Smooth muscle cell (in vitro differentiated cells): ENCODE data around the gene C4A. TPM values are rescaled to one million over a fixed set of nuclear protein-coding genes. Genes with fewer than 3 reads are reported as not detected.

ENCODE experiments used
- DNase-seq: peaks from one replicate; lab custom pipeline; 2025; ENCODE audit not compliant: unreplicated experiment; lab: John Stamatoyannopoulos, UW
- H2AFZ ChIP-seq: fragments of 200-600 bp; sonication (generic); 2 replicates; pipeline ENCODE4 v1.6.0; 2016; ENCODE audit warnings: antibody characterized with exemption, low read depth, mild to moderate bottlenecking
- H3F3A ChIP-seq: fragments of 200-600 bp; sonication (generic); 2 replicates; pipeline ENCODE4 v1.6.0; 2017; ENCODE audit warnings: antibody characterized with exemption, low read depth
- H3K27ac ChIP-seq: fragments of 200-600 bp; sonication (generic); 2 replicates; pipeline ENCODE4 v1.5.1; 2016; ENCODE audit warnings: low read depth, mild to moderate bottlenecking
- H3K27me3 ChIP-seq: fragments of 200-600 bp; sonication (generic); 2 replicates; pipeline ENCODE4 v1.6.1; 2016; ENCODE audit warnings: low read depth, mild to moderate bottlenecking
- H3K36me3 ChIP-seq: fragments of 200-600 bp; sonication (generic); 2 replicates; pipeline ENCODE4 v1.5.1; 2016; ENCODE audit warnings: low read depth
- H3K4me1 ChIP-seq: fragments of 200-600 bp; sonication (generic); 2 replicates; pipeline ENCODE4 v1.5.1; 2016; ENCODE audit warnings: low read depth
- H3K4me2 ChIP-seq: fragments of 200-600 bp; sonication (generic); 2 replicates; pipeline ENCODE4 v1.6.0; 2016; ENCODE audit warnings: mild to moderate bottlenecking
- H3K4me3 ChIP-seq: fragments of 200-600 bp; sonication (generic); 2 replicates; pipeline ENCODE4 v1.5.1; 2016; ENCODE audit warnings: mild to moderate bottlenecking
- H3K79me2 ChIP-seq: fragments of 200-600 bp; sonication (generic); 2 replicates; pipeline ENCODE4 v1.6.0; 2016; ENCODE audit warnings: low read depth, mild to moderate bottlenecking
- H3K9ac ChIP-seq: fragments of 200-600 bp; sonication (generic); 2 replicates; pipeline ENCODE4 v1.6.0; 2016; ENCODE audit warnings: low read depth
- H3K9me3 ChIP-seq: fragments of 200-600 bp; sonication (generic); replicated peaks from 2 replicates; pipeline ENCODE4 v1.5.1; 2016; ENCODE audit warnings: low read depth
- H4K20me1 ChIP-seq: fragments of 200-600 bp; sonication (generic); 2 replicates; pipeline ENCODE4 v1.6.0; 2016; ENCODE audit warnings: low read depth
- WGBS: methylation state at CpG from one replicate; pipeline ENCODE4 v1.1.7; 2016; ENCODE audit warnings: low lambda C conversion rate; 5-methylcytosine and 5-hydroxymethylcytosine counted together
- polyA plus RNA-seq: library from polyadenylated mRNA; unstranded; fragments of >200 nt; fragmentation: Nextera tagmentation; extraction: Ambion mirVana; gene quantifications from 2 replicates; pipeline ENCODE4 v1.2.1, GENCODE V29; 2016
- total RNA-seq: library from RNA; depleted of rRNA; stranded (reverse); fragments of >200 nt; gene quantifications from 2 replicates; pipeline ENCODE4 v1.2.3, GENCODE V29; 2014
- TF ChIP-seq, protein P1 (sequence below): fragments of 200-600 bp; sonication (generic); IDR thresholded peaks from 2 replicates; pipeline ENCODE4 v1.5.1; 2017; ENCODE audit warnings: borderline replicate concordance, mild to moderate bottlenecking, antibody characterized with exemption; ENCODE audit not compliant: insufficient read depth, poor library complexity, severe bottlenecking

Gene C4A
- total and polyA plus RNA-seq, 2 experiments from 2014 or later, result 1.7 to 4.6 TPM

GRCh38 chr6:31958741-31959739 is 22.8 kb upstream of the C4A start, which contains the start of the genes NELFE and SKIC2:
TSS of gene NELFE (minus strand) at chr6:31958971. CDS start at chr6:31958446, 525 bp downstream.
TSS of gene SKIC2 (plus strand) at chr6:31959175. CDS start at chr6:31959193, 18 bp downstream.
- H3K9ac ChIP-seq, result peak within 1 kb of the TSS; percentile 97
- no peaks in the 10 kb centered on the region for H3K9me3 ChIP-seq
- peak within 1 kb of the TSS; percentile 86 for H3K27ac ChIP-seq
- peaks cover 8% of the 10 kb centered on the region for H3K4me1 ChIP-seq
- TF ChIP-seq, protein P1, sequence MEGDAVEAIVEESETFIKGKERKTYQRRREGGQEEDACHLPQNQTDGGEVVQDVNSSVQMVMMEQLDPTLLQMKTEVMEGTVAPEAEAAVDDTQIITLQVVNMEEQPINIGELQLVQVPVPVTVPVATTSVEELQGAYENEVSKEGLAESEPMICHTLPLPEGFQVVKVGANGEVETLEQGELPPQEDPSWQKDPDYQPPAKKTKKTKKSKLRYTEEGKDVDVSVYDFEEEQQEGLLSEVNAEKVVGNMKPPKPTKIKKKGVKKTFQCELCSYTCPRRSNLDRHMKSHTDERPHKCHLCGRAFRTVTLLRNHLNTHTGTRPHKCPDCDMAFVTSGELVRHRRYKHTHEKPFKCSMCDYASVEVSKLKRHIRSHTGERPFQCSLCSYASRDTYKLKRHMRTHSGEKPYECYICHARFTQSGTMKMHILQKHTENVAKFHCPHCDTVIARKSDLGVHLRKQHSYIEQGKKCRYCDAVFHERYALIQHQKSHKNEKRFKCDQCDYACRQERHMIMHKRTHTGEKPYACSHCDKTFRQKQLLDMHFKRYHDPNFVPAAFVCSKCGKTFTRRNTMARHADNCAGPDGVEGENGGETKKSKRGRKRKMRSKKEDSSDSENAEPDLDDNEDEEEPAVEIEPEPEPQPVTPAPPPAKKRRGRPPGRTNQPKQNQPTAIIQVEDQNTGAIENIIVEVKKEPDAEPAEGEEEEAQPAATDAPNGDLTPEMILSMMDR, result no peak
- WGBS, result 1% methylated on average over 59 of the region's 59 CpGs
- H2AFZ ChIP-seq, result peak within 1 kb of the TSS; percentile 86
- no peaks in the 10 kb centered on the region for H3K27me3 ChIP-seq
- peaks cover 4% of the 10 kb centered on the region for H3K36me3 ChIP-seq
- no peaks in the 10 kb centered on the region for H4K20me1 ChIP-seq
- H3K4me3 ChIP-seq, result peak within 1 kb of the TSS; percentile 92
- H3F3A ChIP-seq, result no peaks in the 10 kb centered on the region
- peak; percentile 85 for DNase-seq
- peaks cover 32% of the 10 kb centered on the region for H3K79me2 ChIP-seq
- H3K4me2 ChIP-seq, result peak within 1 kb of the TSS; percentile 91

- Histone ChIP-seq H3K27me3 (no peaks in the 10 kb centered on the region), H3K9ac (no peak overlapping the region), H3K79me2 (peaks cover 32% of the 10 kb centered on the region), H4K20me1 (no peaks in the 10 kb centered on the region), H3K9me3 (no peaks in the 10 kb centered on the region), H3F3A (no peaks in the 10 kb centered on the region), H3K4me1 (peaks cover 8% of the 10 kb centered on the region), H3K4me2 (no peak overlapping the region), H3K36me3 (peaks cover 9% of the 10 kb centered on the region), H2AFZ (no peak overlapping the region), H3K27ac (no peak overlapping the region), H3K4me3 (no peak overlapping the region)
- TF ChIP-seq, protein P1, result no peak
- 97% methylated on average over 12 of the region's 12 CpGs for WGBS
- no peak for DNase-seq
Measured at GRCh38 chr6:31961616-31962015, 20.2 kb upstream of the C4A start.

GRCh38 chr6:31963921-31964320 is 17.9 kb upstream of the C4A start:
- WGBS, result 99% methylated on average over 19 of the region's 19 CpGs
- Histone ChIP-seq H3K9ac (no peak overlapping the region), H3K9me3 (no peaks in the 10 kb centered on the region), H2AFZ (no peak overlapping the region), H3K36me3 (peaks cover 9% of the 10 kb centered on the region), H3K79me2 (peaks cover 16% of the 10 kb centered on the region), H3K4me2 (no peak overlapping the region), H3K4me3 (no peak overlapping the region), H3K27me3 (no peaks in the 10 kb centered on the region), H3F3A (no peaks in the 10 kb centered on the region), H3K27ac (no peak overlapping the region), H4K20me1 (no peaks in the 10 kb centered on the region), H3K4me1 (peaks cover 8% of the 10 kb centered on the region)
- TF ChIP-seq, protein P1, result no peak
- DNase-seq, result no peak
